Astrocyte (in vitro differentiated cells and primary cell): ENCODE measurements around the gene BICRAL. TPM values are rescaled to one million over a fixed set of nuclear protein-coding genes. Genes with fewer than 3 reads are reported as not detected.

Experiments
- DNase-seq: peaks from one replicate; pipeline ENCODE4 v3.0.0-alpha.2; 2010; ENCODE audit warnings: low read depth
- FAIRE-seq: peaks from 2 replicates; lab custom pipeline; 2011; peaks lifted over from hg19 to GRCh38; lab: Jason Lieb, UNC
- H2AFZ ChIP-seq: 2 replicates; pipeline ENCODE4 v1.6.0; 2012; ENCODE audit warnings: low read depth, low read length, inconsistent platforms
- H3K27ac ChIP-seq: 2 replicates; pipeline ENCODE4 v1.5.1; 2011; ENCODE audit warnings: low read depth, low read length, inconsistent platforms
- H3K27me3 ChIP-seq: 2 replicates; pipeline ENCODE4 v1.6.0; 2011; ENCODE audit warnings: low read length, inconsistent platforms; ENCODE audit not compliant: insufficient read depth
- H3K36me3 ChIP-seq: 2 replicates; pipeline ENCODE4 v1.5.1; 2011; ENCODE audit warnings: low read length, inconsistent platforms; ENCODE audit not compliant: insufficient read depth
- H3K4me1 ChIP-seq: 2 replicates; pipeline ENCODE4 v1.5.1; 2011; ENCODE audit warnings: low read length, inconsistent platforms; ENCODE audit not compliant: insufficient read depth
- H3K4me2 ChIP-seq: 2 replicates; pipeline ENCODE4 v1.6.0; 2012; ENCODE audit warnings: low read length, inconsistent platforms
- H3K4me3 ChIP-seq: 2 replicates; pipeline ENCODE4 v1.5.1; 2011; ENCODE audit warnings: low read depth, mild to moderate bottlenecking, low read length, inconsistent platforms; ENCODE audit not compliant: insufficient read depth
- H3K79me2 ChIP-seq: 2 replicates; pipeline ENCODE4 v1.6.0; 2012; ENCODE audit warnings: mild to moderate bottlenecking, low read length, inconsistent platforms; ENCODE audit not compliant: insufficient read depth
- H3K9ac ChIP-seq: 2 replicates; pipeline ENCODE4 v1.6.0; 2012; ENCODE audit warnings: mild to moderate bottlenecking, low read length, inconsistent platforms
- H3K9me3 ChIP-seq: 2 replicates; pipeline ENCODE4 v1.5.1; 2012; ENCODE audit warnings: low read depth, mild to moderate bottlenecking, low read length, inconsistent platforms; ENCODE audit not compliant: insufficient read depth
- H4K20me1 ChIP-seq: 2 replicates; pipeline ENCODE4 v1.6.0; 2012; ENCODE audit warnings: low read length, inconsistent platforms; ENCODE audit not compliant: insufficient read depth
- H3K27ac Mint-ChIP-seq: one replicate; pipeline ENCODE4 v1.8.0; 2021; ENCODE audit warnings: mild to moderate bottlenecking, mixed read lengths; ENCODE audit not compliant: unreplicated experiment
- H3K27me3 Mint-ChIP-seq: one replicate; pipeline ENCODE4 v1.8.0; 2021; ENCODE audit warnings: low read depth, mixed read lengths; ENCODE audit not compliant: unreplicated experiment
- H3K36me3 Mint-ChIP-seq: one replicate; pipeline ENCODE4 v1.8.0; 2021; ENCODE audit warnings: low read depth, mixed read lengths; ENCODE audit not compliant: unreplicated experiment
- H3K4me1 Mint-ChIP-seq: one replicate; pipeline ENCODE4 v1.8.0; 2021; ENCODE audit warnings: low read depth, mixed read lengths; ENCODE audit not compliant: unreplicated experiment
- H3K4me3 Mint-ChIP-seq: one replicate; pipeline ENCODE4 v1.8.0; 2021; ENCODE audit warnings: mild to moderate bottlenecking, moderate library complexity, mixed read lengths; ENCODE audit not compliant: unreplicated experiment
- H3K9me3 Mint-ChIP-seq: one replicate; pipeline ENCODE4 v1.8.0; 2021; ENCODE audit warnings: mild to moderate bottlenecking, mixed read lengths; ENCODE audit not compliant: unreplicated experiment
- EZH2 ChIP-seq: IDR thresholded peaks from 2 replicates; pipeline ENCODE4 v1.6.1; 2012; ENCODE audit warnings: mild to moderate bottlenecking, low read length, inconsistent platforms; ENCODE audit not compliant: insufficient read depth
- total RNA-seq: library from RNA; stranded (reverse); gene quantifications from 2 replicates; pipeline ENCODE4 v1.2.1, GENCODE V29; 2021
- TF ChIP-seq, protein P1 (sequence below): IDR thresholded peaks from 2 replicates; pipeline ENCODE4 v1.5.1; 2011; ENCODE audit warnings: low read depth, mild to moderate bottlenecking, inconsistent platforms, low read length, moderate library complexity; ENCODE audit not compliant: insufficient read depth

The BICRAL gene
- total RNA-seq, 1 donor from 2014 or later, result 5.9 TPM

DNA sequence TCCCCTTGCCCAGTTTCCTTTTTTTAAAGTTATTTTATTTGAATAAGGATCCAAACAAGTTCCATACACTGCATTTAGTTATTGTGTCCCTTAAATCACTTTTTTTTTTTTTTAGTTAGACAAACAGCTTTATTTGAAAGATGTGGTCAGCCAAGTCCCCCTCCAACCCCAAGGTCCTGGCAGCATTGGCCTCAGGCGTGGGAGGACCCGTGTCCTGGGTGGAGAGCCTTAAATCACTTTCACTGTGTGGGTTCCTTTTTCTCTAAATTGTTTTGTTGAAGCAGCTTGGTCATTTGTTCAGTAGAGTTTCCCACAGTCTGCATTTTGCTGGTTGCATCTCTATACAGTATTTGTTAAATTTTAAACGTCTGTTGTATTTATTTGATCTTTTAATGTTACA lies 30.8 kb upstream of the BICRAL start:
- Histone ChIP-seq H4K20me1 (no peaks in the 10 kb centered on the region), H3K9me3 (no peaks in the 10 kb centered on the region), H3K9ac (no peak overlapping the region), H3K36me3 (no peaks in the 10 kb centered on the region), H3K27me3 (no peaks in the 10 kb centered on the region), H3K4me1 (peaks cover 6% of the 10 kb centered on the region), H3K4me2 (no peak overlapping the region), H3K4me3 (no peak overlapping the region), H3K27ac (no peak overlapping the region), H2AFZ (no peak overlapping the region), H3K79me2 (peaks cover 3% of the 10 kb centered on the region)
- peaks cover 2% of the 10 kb centered on the region for H3K27me3 Mint-ChIP-seq
- no peak overlapping the region for H3K27ac Mint-ChIP-seq
- FAIRE-seq (no peak), DNase-seq (no peak)
- no peak overlapping the region for H3K4me3 Mint-ChIP-seq
- H3K9me3 Mint-ChIP-seq, result peaks cover 2% of the 10 kb centered on the region
- H3K36me3 Mint-ChIP-seq, result peaks cover 6% of the 10 kb centered on the region
- TF ChIP-seq, protein P1, sequence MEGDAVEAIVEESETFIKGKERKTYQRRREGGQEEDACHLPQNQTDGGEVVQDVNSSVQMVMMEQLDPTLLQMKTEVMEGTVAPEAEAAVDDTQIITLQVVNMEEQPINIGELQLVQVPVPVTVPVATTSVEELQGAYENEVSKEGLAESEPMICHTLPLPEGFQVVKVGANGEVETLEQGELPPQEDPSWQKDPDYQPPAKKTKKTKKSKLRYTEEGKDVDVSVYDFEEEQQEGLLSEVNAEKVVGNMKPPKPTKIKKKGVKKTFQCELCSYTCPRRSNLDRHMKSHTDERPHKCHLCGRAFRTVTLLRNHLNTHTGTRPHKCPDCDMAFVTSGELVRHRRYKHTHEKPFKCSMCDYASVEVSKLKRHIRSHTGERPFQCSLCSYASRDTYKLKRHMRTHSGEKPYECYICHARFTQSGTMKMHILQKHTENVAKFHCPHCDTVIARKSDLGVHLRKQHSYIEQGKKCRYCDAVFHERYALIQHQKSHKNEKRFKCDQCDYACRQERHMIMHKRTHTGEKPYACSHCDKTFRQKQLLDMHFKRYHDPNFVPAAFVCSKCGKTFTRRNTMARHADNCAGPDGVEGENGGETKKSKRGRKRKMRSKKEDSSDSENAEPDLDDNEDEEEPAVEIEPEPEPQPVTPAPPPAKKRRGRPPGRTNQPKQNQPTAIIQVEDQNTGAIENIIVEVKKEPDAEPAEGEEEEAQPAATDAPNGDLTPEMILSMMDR, result no peak
- no peak for TF ChIP-seq EZH2
- peaks cover 11% of the 10 kb centered on the region for H3K4me1 Mint-ChIP-seq

DNA sequence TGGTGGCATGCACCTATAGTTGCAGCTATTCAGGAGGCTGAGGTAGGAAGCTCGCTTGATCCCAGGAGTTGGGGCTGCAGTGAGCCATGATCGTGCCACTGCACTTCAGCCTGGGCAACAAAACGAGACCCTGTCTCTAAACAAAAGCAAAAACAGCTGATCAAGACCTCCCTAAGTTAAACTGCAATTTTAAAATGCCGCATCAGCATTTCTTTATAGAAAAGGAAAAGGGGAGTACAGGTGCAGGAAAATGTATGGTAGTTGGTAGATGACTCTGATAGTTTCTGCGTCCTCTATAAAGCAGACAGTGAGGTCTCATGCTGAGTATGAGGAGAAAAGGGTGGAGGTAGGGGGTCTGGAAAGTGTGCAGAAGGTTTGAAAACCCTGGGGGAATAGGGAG lies 27.1 kb upstream of the BICRAL start:
- H3K27ac ChIP-seq, result no peak overlapping the region
- FAIRE-seq (no peak), DNase-seq (no peak)
- no peak overlapping the region for H3K9ac ChIP-seq
- no peak overlapping the region for H2AFZ ChIP-seq
- H3K27me3 ChIP-seq, result no peaks in the 10 kb centered on the region
- no peaks in the 10 kb centered on the region for H4K20me1 ChIP-seq
- H3K9me3 ChIP-seq, result no peaks in the 10 kb centered on the region
- Mint-ChIP-seq H3K27me3 (peaks cover 3% of the 10 kb centered on the region), H3K4me1 (no peaks in the 10 kb centered on the region), H3K9me3 (peaks cover 2% of the 10 kb centered on the region), H3K36me3 (peaks cover 12% of the 10 kb centered on the region), H3K4me3 (no peak overlapping the region), H3K27ac (no peak overlapping the region)
- TF ChIP-seq, protein P1, result no peak
- TF ChIP-seq EZH2, result no peak
- H3K4me1 ChIP-seq, result no peaks in the 10 kb centered on the region
- H3K4me3 ChIP-seq, result no peak overlapping the region
- H3K4me2 ChIP-seq, result no peak overlapping the region
- no peaks in the 10 kb centered on the region for H3K79me2 ChIP-seq
- no peaks in the 10 kb centered on the region for H3K36me3 ChIP-seq

DNA sequence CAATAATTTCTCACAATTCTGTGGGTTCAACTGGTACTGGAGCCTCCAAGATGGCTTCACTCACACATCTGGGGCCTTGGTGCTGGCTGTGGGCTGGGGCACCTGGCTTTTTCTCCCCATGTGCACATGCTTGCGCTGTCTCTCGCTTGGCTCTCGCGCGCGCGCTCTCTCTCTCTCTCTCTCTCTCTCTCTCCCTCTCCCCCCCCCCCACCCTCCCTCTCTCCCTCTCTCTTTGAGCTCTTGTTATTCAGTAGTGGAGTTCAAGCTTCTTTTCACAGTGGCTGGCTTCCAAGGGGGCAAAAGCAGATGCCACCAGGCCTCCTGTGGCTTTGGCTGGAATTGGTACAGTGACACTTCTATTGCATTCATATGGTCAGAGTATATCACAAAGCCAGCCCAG lies 25.1 kb upstream of the BICRAL start:
- no peaks in the 10 kb centered on the region for H3K4me1 Mint-ChIP-seq

More for the DNA sequence above, 25.1 kb upstream of the BICRAL start:
- H3K9me3 ChIP-seq, result no peaks in the 10 kb centered on the region
- H3K27me3 ChIP-seq, result no peaks in the 10 kb centered on the region
- TF ChIP-seq, protein P1, result no peak
- no peak for TF ChIP-seq EZH2
- no peak overlapping the region for H2AFZ ChIP-seq
- no peaks in the 10 kb centered on the region for H3K4me1 ChIP-seq
- Mint-ChIP-seq H3K4me3 (no peak overlapping the region), H3K36me3 (peaks cover 13% of the 10 kb centered on the region), H3K27me3 (peaks cover 3% of the 10 kb centered on the region), H3K9me3 (peaks cover 2% of the 10 kb centered on the region), H3K27ac (no peak overlapping the region)
- no peak overlapping the region for H3K4me3 ChIP-seq
- DNase-seq (no peak), FAIRE-seq (no peak)
- H3K36me3 ChIP-seq, result no peaks in the 10 kb centered on the region
- H3K9ac ChIP-seq, result no peak overlapping the region
- H3K4me2 ChIP-seq, result no peak overlapping the region
- H3K27ac ChIP-seq, result no peak overlapping the region
- H4K20me1 ChIP-seq, result no peaks in the 10 kb centered on the region
- no peaks in the 10 kb centered on the region for H3K79me2 ChIP-seq
